Measurements from ENCODE around the gene PSMC3. TPM values are rescaled to one million over a fixed set of nuclear protein-coding genes. Genes with fewer than 3 reads are reported as not detected.

The PSMC3 gene
- total RNA-seq, 1 donor: 150 TPM

GRCh38 chr11:47384498-47384897 lies 41.7 kb downstream of the PSMC3 start:
- TF ChIP-seq CTCF (IDR thresholded peaks at IDR 0.05; ENCODE audit: insufficient read depth, low read depth, low read length): no peak
- DNase-seq (ENCODE audit: low read depth): no peak
- H3K4me3 ChIP-seq (ENCODE audit: low read depth, low read length): no peak overlapping the region

DNA sequence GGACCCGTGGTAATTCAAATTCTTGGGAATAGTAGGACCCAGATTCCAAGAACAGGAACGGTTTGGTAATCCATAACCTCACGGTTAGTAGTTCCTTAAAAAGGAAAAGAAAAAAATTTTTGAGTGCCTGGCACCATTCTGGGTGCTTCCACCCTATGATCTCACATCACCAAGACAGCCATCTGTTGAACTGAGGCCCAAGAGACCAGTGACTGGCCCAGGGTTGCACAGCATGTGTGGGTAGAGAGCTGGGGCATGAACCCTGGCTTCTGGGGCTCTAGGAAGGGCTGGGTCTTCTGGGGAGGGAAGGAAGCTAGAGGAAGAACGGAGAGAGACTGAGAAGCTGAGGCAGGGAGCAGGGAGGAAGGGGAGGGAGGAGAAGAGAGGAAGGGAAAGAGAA lies 43.2 kb downstream of the PSMC3 start:
- H3K4me3 ChIP-seq (ENCODE audit: low read depth, low read length): no peak overlapping the region
- DNase-seq (ENCODE audit: low read depth): no peak

GRCh38 chr11:47380078-47380477 lies 46.2 kb downstream of the PSMC3 start:
- DNase-seq (ENCODE audit: low read depth): no peak
- TF ChIP-seq CTCF (IDR thresholded peaks at IDR 0.05; ENCODE audit: insufficient read depth, low read depth, low read length): no peak
- H3K4me3 ChIP-seq (ENCODE audit: low read depth, low read length): no peak overlapping the region

More for the DNA sequence above, 43.2 kb downstream of the PSMC3 start:
- TF ChIP-seq CTCF (IDR thresholded peaks at IDR 0.05; ENCODE audit: insufficient read depth, low read depth, low read length): no peak

- DNase-seq (ENCODE audit: low read depth): no peak
- no peak overlapping the region for H3K4me3 ChIP-seq (ENCODE audit: low read depth, low read length)
- TF ChIP-seq CTCF (IDR thresholded peaks at IDR 0.05; ENCODE audit: insufficient read depth, low read depth, low read length): no peak
These were observed 46.9 kb downstream of the PSMC3 start for GRCh38 chr11:47379317-47379716.

- no peak for DNase-seq (ENCODE audit: low read depth)
- no peak for TF ChIP-seq CTCF (IDR thresholded peaks at IDR 0.05; ENCODE audit: insufficient read depth, low read depth, low read length)
These were observed 47.4 kb downstream of the PSMC3 start for GRCh38 chr11:47378836-47379170.

GRCh38 chr11:47378010-47378835 lies 48.0 kb downstream of the PSMC3 start, which contains the start of gene SPI1:
TSS of gene SPI1 (minus strand) at chr11:47378547. CDS start at chr11:47378353, 194 bp downstream.
- no peak for TF ChIP-seq CTCF (IDR thresholded peaks at IDR 0.05; ENCODE audit: insufficient read depth, low read depth, low read length)
- no peak for DNase-seq (ENCODE audit: low read depth)
- H3K4me3 ChIP-seq (ENCODE audit: low read depth, low read length): no peak within 1 kb of the TSS

More at GRCh38 chr11:47378836-47379170, 47.4 kb downstream of the PSMC3 start:
- no peak overlapping the region for H3K4me3 ChIP-seq (ENCODE audit: low read depth, low read length)

All from fibroblast of villous mesenchyme (primary cell).